HS-27A (cell line): ENCODE data around the gene SPATA2.

Source experiments
- DNase-seq: peaks from one replicate; pipeline ENCODE4 v3.0.0-alpha.2; 2012; ENCODE audit warnings: low read depth, missing footprints

Gene SPATA2

GRCh38 chr20:49929142-49929494, 13.8 kb upstream of the SPATA2 start:
- no peak for DNase-seq

- DNase-seq = peak; percentile 47
Observed at GRCh38 chr20:49928411-49929141, 13.2 kb upstream of the SPATA2 start.

- DNase-seq = no peak
Observed at GRCh38 chr20:49925901-49926454, 10.6 kb upstream of the SPATA2 start.

GRCh38 chr20:49924247-49924646, 8.9 kb upstream of the SPATA2 start:
- DNase-seq = no peak

DNA sequence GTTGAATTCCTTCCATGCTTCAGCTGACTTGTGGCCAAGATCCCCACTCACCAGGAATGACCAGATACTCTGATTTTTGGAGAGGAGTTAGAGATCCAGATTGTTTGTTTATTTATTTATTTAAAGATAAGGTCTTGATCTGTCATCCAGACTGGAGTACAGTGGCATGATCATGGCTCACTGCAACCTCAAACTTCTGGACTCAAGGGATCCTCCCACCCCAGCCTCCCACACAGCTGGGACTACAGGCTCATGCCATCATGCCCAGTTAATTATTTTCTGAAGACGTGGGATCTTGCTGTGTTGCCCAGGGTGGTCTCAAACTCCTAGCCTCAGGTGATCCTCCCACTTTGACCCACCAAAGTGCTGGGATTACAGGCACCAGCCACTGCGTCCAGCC, 4.1 kb upstream of the SPATA2 start:
- no peak for DNase-seq

DNA sequence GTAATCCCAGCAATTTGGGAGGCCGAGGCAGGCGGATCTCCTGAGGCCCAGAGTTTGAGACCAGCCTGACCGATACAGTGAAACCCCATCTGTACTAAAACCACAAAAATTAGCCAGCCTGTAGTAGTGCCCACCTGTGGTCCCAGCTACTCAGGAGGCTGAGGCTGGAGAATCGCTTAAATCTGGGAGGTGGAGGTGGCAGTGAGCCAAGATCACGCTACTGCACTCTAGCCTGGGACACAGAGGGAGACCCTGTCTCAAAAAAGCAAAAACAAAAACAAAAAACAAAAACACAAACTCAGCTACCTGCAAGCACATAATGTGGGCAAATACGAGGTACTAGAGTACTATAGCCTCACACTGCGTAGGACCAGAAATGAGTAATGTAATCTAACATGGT, 3.7 kb upstream of the SPATA2 start:
- no peak for DNase-seq

GRCh38 chr20:49918446-49918845, 3.1 kb upstream of the SPATA2 start:
- DNase-seq = no peak

- no peak for DNase-seq
Observed at GRCh38 chr20:49916146-49917002, 1.0 kb upstream of the SPATA2 start.

- no peak for DNase-seq
Observed at GRCh38 chr20:49915118-49915379, 280 bp downstream of the SPATA2 start.

DNA sequence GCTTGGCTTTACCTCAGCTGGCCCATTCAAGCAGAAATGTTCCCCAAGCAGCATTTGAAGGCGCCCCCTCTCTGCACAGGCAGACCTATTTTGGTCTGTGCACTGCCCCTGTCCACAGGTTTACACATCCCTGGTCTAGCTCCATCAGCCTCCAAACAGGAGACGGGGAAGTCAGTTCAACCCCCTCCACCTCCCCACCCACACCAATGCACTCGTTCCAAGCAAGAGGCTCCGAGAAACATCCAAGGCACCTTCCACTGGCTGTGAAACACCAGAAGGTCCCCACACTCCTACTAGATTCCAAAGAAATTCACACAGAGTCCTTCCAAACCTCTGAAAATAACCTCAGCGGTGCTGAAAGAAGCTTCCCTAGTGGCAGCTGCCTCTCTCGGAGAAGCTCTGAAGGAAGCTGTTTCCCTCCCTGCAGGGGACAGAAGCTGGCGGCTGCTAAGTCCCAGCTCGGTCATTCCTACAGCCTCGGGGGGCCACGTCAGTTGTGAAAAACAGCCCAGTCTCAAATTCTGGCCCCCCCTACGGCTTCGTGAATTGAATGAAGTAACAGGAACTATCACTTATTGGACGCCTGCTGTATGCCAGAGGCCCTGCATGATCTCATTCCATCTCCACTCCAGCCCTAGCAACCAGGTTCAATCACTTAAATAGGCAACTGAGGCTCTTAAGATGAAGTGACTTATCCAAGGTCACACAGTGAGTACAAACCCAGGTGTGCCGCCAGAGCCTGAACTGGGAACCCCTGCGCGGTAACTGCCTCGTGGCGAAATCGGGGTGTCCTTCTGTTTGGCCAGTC, 815 bp downstream of the SPATA2 start:
- no peak for DNase-seq

- DNase-seq = no peak
Observed at GRCh38 chr20:49913399-49914047, 1.8 kb downstream of the SPATA2 start.

DNA sequence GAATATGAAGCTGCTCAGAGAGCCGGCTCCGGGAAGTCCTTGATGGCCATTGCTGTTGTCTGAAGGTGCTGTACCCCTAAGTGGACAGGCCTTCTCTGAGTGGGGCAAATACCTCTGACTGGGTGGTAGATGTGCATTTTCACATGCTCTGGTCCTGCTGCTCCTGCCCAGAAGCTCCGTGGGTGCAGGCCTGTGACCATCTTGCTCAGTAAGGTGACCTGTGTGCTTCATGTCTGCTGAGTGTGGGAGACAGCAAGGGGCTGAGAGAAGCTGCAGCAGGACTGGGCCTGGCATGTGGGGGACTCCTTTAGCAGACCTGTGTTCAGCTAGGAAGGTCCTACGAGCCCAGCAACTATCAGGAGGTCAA, 5.0 kb downstream of the SPATA2 start:
- DNase-seq = no peak

GRCh38 chr20:49909499-49910339, 5.6 kb downstream of the SPATA2 start:
- DNase-seq = no peak

GRCh38 chr20:49908258-49908565, 7.1 kb downstream of the SPATA2 start:
- no peak for DNase-seq

- no peak for DNase-seq
Observed at GRCh38 chr20:49907405-49908257, 7.7 kb downstream of the SPATA2 start.

- DNase-seq = no peak
Observed at GRCh38 chr20:49906615-49907154, 8.6 kb downstream of the SPATA2 start.

GRCh38 chr20:49906101-49906604, 9.2 kb downstream of the SPATA2 start:
- no peak for DNase-seq

GRCh38 chr20:49905415-49906091, 9.8 kb downstream of the SPATA2 start:
- no peak for DNase-seq

DNA sequence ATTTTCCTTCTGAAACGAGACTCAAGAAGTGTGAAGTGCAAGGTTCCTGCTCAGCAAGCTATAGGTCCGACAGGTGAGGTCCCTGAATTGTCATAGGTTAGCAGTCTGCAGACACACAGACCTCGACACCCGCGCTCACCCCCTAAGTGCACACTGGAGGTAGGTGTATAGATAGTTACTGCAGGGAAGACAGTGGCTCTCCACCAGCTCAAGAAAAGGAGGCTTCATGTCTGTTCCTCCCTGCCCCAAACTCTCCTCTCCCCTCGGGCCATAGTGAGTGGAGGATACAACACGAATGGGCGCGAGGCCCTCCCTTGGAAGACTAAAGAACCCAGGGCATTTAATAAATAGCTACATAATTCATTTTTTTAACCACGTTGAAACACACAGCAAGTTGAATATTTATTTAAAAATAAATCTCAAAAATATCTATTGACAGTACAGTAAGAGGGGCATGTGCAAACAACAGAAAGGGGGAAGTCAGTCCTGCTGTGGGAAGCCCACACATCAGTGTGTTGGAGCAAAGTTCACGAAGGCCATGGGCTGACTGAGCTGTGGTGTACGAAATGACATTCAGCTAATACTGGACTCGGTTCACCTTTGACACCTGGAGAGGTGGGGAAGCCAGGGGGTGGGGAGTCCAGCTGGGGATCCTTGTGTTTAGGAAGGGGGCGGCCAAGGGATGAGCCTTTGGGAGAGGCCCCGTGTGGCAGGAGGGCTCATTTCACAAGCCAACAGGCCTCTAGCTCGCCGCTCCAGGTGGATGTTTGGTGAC, 10.7 kb downstream of the SPATA2 start:
- no peak for DNase-seq
